Smooth muscle cell of the brain vasculature (primary cell): ENCODE data around the gene YTHDF2.
A peak's percentile ranks its signal among the peaks of the same experiment; 100 is the strongest.
"Not testable (repeated sequence)": the region's sequence is repeated elsewhere in the genome, so short reads cannot be mapped to it uniquely, and the experiment has no call there.

ENCODE experiments used
- DNase-seq: peaks from one replicate; pipeline ENCODE4 v3.0.0-alpha.2; 2012; ENCODE audit warnings: low read depth, low spot score

The YTHDF2 gene

DNA sequence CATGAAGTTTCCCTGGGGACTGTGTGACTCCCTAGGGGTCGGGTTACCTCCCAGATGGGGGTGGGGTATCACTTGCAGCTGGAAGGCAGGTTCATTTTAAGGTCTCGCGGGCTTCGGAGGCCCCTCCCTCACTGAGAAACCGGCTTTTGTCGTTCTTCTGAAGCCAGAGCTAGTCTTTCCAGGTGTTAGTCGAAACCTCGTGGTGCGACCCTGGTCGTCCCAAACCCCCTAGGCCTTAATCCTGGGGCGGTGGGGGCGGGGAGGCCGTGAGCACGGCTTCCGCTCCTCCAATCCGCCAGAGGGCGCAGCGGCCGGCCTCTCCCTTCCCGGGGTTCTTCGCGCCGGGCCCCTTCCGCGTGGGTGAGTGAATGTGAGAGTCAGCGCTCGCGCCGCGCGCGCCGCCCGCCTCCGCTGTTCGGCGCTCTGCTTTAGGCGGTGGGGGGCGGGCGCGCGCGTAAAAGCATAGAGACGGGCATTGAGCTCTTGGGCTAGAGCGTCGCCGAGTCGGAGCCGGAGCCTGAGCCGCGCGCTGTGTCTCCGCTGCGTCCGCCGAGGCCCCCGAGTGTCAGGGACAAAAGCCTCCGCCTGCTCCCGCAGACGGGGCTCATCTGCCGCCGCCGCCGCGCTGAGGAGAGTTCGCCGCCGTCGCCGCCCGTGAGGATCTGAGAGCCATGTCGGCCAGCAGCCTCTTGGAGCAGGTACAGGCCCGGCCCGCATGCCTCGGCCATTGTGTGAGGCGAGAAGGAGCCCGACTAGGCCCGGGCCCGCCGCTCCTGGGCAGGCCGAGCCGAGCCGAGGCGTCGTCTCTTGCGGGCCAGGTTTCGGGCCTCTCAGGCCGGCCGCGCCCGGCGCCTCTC, at the start of gene YTHDF2:
Gene YTHDF2 (plus strand): TSS at position 491 of the 857 bp plus-strand sequence. CDS start 181 bp downstream, at position 672.
- peak; percentile 93 for DNase-seq

- DNase-seq: not testable (repeated sequence)
Observed at GRCh38 chr1:28691627-28692026, 45.1 kb upstream of the YTHDF2 start.

DNA sequence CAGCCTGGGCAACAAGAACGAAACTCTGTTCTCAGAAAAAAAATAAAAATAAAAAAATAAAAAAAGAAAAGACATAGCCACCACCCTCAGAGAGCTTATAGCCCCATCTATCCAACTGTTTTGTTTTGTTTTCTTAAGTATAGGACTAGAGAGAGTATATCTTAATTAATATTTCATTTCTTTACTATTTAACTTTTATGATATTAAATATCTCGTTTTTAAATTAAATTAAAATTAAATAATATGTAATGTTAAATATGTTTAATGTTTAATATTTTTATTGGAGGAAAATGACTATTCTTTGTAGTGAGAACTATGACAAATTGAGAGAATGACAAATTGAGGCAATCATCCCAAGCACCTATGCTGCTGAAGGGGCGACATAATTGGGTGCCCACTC, 33.1 kb upstream of the YTHDF2 start:
- DNase-seq: no peak

- DNase-seq: no peak
Observed at GRCh38 chr1:28716336-28716735, 20.4 kb upstream of the YTHDF2 start.

DNA sequence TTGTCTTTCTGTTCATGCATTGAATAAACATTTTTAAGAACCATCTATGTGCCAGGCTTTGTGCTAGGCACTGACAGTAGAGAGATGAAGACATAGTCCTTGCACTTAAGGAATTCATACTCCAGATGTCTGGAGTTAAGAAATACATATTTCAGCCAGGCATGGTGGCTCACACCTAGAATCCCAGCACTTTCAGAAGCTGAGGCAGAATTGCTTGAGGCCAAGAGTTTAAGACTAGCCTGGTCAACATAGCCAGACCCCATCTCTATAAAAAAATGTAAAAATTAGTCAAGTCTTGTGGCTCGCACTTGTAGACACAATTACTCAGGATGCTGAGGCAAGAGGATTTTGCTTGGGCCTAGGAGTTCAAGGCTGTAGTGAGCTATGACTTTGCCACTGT, 18.6 kb upstream of the YTHDF2 start:
- no peak for DNase-seq

- DNase-seq: no peak
Observed at GRCh38 chr1:28718586-28719331, 18.0 kb upstream of the YTHDF2 start.

- no peak for DNase-seq
Observed at GRCh38 chr1:28719332-28719619, 17.5 kb upstream of the YTHDF2 start.

DNA sequence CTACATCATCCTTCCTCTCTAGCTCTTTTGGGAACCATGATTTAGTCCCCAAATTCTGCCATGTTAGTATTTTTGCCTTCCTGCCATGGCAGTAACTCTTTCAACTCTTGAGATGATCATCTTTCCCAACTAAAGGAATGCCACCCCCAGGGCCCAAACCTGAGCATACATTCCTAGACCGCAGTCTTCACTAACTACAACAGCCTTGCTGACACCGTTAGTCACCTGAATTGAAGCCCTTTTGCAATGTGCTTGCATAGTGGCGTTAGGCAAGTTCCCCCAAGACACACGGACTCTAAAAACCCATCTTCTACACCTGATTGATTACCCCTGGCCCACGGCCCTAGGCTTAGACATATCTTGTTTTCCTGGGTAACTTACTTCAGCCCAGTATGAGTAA, 16.4 kb upstream of the YTHDF2 start:
- DNase-seq: no peak

- not testable (repeated sequence) for DNase-seq
Observed at GRCh38 chr1:28721927-28722326, 14.8 kb upstream of the YTHDF2 start.

DNA sequence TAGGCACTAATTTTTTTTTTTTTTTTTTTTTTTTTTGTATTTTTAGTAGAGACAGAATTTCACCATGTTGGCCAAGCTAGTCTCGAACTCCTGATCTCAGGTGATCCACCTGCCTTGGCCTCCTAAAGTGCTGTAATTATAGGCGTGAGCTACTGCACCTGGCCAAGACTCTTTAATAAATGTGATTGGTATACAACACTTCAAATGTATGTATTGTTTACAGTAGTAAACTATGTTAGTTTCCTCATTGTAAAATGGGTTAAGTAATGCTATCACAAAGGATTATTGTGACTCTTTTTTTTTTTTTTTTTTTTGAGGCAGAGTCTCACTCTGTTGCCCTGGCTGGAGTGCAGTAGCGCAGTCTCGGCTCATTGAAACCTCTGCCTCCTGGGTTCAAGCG, 11.4 kb upstream of the YTHDF2 start:
- not testable (repeated sequence) for DNase-seq

DNA sequence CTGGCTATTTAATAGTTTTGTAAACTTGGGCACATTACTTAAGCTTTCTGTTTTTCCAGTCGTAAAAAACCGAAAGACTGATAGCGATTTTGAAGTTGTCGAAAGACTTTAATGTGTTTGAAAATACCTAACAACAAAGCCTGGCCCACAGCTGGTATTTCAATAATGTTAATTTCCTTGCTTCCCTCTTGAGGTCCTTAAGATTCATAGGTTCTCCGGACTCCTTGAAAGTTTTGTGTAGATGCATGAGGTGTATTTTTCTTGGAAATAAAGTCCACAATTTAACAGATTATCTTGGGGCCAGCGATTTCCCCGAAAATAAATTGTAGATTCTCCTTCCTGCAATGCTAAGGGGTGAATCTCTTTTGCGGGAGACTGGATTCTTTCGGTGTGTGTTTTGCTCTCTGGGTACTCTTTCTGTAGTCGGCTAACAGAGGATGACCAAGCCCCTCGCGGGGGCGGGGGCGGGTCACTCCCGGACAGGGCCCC, 735 bp upstream of the YTHDF2 start:
- DNase-seq: no peak

- DNase-seq: no peak
Observed at GRCh38 chr1:28737307-28738132, 780 bp downstream of the YTHDF2 start.

GRCh38 chr1:28740118-28740517, 3.4 kb downstream of the YTHDF2 start:
- no peak for DNase-seq

- no peak for DNase-seq
Observed at GRCh38 chr1:28744184-28744583, 7.4 kb downstream of the YTHDF2 start.

GRCh38 chr1:28745653-28746173, 9.0 kb downstream of the YTHDF2 start:
- no peak for DNase-seq

DNA sequence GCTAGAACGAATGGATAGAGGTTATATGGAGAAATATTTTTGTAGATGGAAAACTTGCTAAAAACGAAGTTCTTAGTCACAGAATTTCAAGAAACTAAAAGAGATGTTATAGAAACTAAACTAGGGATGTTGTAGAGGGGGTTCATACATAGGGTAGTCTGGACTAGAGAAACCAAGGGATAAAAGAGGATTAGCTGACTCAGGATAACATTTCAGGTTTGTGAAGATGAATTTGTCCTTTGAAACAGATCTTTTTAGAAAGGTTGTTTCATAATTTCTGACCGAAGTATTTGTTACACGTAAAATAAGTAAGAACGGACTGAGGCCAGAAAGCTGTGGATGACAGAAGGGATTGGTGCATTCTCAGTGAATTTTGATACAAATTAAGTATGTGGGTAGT, 13.6 kb downstream of the YTHDF2 start:
- no peak for DNase-seq

GRCh38 chr1:28750771-28751294, 14.1 kb downstream of the YTHDF2 start:
- DNase-seq: not testable (repeated sequence)

DNA sequence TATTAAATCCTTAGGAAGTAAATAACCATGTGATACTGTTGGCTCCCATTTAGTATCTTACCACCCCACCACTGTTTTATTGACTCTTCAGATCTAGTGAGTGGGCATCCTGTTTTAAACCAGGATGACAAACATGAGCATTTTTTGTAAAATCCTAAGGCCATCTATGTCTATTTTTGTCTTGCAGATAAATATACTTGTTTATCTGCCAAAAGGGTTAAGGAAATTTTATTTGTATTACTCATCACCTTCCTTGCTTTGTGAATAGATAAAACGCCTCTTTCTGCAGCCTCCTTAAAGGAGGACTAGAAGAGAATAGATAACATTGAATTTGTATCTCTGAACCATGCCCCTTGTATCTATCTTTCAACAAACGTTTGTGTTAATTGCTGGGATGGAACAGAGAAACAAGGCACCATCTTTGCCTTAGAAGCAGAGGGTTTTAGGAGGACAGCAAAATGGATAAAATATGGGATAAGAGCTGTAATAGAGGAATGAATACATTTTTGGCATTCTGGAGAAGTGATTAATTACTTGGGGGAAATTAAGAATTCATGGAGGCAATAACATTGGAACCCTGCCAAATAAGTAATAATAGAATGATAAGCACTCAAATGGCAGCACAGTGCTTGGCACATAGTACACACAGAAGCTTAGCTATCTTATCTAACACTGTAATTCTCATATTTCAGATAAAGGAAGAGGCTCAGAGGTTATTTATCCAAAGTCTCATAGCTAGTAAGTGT, 14.7 kb downstream of the YTHDF2 start:
- DNase-seq: no peak

DNA sequence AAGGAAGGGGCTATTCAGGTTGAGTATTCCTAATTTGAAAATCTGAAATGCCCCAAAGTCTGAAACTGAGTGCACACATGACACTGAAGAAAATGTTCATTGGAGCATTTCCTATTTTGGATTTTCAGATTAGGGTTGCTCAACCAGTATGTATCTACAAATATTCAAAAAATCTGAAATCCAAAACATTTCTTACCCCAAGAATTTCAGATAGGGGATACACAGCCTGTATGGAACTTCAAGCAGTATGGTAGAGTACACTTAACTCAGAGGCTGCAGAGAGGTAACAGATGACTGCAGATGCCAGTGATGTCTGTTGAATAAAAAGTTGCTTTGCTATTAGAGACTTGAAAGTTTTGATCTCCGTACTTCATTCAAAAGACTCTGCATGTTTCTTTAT, 19.0 kb downstream of the YTHDF2 start:
- no peak for DNase-seq

DNA sequence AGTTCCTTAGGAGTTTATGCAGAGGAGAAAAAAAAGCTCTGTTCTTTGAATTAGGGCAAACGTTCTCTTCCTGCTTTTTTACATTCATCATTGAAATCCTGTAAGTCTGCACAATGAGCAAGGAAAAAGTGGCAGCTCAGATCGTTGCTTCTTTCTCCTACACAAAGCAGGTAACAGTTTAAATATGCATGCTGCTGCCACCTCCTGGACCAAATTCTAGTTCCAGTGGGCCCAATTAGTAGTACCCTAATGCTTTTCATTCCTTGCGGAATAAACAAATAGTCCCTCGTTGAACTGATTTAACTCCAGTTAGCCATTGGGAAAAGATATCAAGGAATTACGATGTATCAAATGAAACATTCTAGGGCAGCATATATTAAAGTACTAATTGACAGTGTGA, 20.1 kb downstream of the YTHDF2 start:
- no peak for DNase-seq

GRCh38 chr1:28758420-28758819, 21.7 kb downstream of the YTHDF2 start:
- DNase-seq: no peak
